NCI-H2081 (cell line): ENCODE results near the gene SRGAP1.

Experiments used
- DNase-seq, 2 experiments: peaks; one replicate each; lab custom pipeline; 2025; lab: John Stamatoyannopoulos, UW

The SRGAP1 gene

DNA sequence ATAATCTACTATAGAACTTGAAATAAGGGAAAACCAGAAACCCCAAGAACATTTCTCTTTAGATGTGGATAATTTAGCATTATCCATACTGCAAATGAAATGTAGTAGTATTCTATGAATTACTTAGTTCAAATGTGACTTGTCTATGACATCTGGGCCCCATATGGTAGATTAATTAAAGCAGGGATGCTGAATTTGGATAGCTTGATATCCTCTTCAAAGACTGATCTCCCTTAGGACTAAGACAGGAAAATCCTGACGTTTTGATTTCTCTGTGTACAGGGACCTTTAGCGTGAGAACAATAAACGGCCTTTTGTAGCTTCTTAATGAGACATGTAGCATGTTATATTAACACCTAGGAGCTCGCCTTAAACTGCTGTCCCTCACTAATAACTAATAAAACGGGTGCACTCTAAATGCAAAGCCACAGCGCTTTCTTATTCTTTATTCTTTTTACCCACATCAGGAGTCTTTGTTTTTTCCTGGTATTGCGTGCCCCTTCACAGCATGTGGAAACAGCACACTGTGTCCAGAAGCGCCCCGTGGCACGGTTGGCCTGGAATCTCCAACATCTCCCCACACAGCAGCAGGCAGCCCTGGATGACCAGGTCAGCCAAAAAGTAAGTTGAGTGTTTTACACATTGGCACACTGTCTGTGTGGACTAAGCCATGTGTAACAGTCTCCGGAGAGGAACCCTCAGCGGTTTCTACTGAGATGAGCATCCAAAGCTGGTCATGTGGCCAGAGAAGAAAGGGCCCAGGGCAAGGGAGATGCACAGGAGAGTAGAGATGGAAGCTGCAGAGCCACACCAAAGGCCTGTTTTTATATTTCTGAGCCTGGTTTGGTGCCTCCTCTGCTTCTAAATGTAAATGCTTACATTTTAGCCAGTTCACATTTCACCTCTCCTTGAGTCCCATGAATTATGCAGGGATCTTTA, 93.1 kb downstream of the SRGAP1 start:
- no peak for DNase-seq

DNA sequence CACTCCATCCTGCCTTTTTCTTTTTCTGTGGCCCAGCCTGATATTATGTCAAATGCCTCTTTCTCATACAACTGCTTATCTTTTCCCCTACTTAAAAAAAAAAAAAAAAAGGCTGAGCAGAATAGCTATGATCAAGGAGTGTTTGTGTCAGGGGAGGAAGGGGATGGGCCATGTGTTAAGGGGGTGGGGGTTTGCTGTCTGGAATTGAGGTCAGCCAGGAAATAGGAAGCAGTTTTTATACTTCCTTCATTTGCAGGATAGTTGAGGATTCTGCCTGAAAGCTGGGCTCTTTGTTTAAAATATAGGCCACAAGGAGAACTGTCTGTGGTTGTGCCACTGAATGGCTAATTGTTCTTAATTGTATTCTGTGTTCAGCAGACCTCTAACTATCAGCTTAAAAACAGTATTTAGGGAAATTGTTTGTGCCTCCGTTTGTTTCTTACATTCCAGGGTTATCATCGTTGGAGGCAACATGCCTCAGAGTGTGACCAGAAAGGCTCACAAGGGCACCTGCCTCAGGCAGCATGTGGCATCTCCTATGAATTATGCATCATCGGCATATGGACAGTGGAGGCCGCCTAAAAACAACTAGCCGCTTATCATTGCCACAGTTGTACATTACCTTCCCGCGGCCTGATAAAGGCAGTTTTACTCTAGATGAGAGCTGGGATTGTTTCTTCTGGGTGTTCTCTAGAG, 96.0 kb downstream of the SRGAP1 start:
- peak; percentile 55 to 76 for DNase-seq

DNA sequence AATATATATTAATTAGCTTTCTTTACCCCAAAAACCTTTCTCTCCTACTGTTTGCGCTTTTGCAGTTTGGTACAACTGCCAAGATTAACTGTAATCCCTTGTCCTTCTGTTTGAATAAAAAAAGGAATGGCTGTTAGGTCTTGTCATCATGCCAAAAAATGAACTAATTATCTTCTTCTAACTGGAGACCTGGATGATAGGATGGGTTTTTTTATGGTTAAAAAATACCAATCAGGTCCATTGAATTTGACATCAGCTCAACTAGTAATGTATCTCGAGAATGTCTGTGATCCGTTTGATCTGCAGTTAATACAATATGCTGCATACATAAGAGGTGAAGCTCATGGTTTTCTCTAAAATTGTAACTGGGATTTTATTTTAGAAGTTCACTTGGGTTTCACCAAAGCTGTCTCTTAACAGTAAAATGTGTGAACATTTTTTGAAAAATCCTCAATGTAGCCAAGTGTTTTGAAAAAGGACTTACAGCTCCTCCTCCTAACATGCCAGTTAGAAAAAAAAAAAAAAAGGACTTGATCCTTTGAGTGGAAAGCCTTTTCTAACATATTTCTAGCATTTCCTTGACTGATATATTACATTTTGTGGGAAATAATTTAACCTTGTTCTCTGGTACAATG, 96.8 kb downstream of the SRGAP1 start:
- peak; percentile 36 to 71 for DNase-seq

DNA sequence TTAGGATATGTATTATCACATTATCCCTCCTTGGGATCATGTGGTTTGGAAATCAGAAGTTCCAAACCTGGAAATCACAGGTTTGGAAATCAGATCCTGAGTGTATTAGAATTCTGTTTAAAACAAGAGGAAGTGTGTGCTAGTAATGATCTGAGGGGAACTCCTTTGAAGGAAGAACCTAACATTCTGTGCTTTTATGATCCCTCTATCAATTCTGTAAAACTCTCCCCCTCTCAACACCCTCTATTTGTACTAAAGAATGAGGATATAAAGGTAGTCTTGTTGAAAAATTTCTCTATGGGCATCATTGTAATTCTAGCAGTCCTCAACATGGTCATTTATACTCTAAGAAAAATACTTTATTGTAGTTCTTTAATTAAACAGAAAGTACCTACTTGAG, 97.4 kb downstream of the SRGAP1 start:
- no peak for DNase-seq

DNA sequence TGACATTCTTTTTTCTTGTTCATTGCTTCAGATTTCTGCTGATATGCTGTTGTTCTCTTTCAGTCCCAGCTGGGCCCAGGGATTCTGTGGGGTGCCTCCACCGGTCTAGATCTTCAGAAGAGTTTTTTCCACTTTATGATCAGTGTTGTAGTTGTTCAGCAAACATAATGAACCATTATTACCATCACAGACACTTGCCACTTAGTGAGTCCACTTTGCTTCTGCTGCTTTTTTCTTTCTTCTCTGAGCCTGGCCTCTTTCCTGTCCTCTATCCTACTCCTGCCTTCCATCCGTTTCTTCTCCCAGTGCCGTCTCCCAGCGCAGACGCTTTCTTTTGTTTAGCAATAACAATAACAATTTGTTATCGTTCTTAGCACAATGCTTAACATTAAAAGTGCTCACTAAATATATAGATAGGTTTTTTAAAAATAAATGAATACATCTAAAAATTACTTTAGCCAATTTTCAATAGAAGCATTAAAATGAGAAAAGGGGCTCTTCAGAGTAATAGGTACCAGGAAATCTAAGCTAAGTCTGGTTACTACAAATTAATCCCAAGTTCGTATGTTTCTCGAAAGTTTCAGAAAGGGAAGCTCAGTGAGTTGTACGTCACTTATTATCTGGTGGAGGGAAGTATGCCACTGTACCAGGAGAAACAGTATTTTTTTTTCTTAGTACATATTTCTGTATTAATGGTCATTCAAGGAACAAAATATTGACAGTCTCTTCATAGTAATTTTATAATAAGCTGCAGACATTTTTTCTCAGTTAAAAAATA, 98.2 kb downstream of the SRGAP1 start:
- no peak for DNase-seq

DNA sequence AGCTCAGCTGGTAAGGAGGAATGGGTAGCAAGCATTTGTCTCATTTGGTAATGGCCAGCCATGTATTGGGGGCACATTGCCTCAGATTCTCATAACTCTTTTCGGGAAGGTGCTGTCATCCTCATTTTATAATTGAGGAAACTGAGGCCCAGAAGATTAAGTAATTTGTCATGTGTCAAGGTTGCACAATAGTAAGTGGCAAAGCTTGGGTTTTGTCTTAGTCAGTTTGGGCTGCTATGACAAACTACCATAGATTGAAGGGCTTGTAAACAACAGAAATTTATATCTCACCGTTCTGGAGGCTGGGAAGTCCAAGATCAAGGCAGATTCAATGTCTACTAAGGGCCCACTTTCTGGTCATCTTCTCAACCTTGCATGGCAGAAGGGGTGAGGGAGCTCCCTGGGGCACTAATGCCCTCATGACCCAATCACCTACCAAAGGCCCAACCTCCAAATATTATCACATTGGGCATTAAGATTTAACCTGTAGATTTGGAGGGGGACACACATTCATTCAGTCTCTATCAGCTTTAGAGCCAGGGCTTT, 99.6 kb downstream of the SRGAP1 start:
- DNase-seq = no peak

DNA sequence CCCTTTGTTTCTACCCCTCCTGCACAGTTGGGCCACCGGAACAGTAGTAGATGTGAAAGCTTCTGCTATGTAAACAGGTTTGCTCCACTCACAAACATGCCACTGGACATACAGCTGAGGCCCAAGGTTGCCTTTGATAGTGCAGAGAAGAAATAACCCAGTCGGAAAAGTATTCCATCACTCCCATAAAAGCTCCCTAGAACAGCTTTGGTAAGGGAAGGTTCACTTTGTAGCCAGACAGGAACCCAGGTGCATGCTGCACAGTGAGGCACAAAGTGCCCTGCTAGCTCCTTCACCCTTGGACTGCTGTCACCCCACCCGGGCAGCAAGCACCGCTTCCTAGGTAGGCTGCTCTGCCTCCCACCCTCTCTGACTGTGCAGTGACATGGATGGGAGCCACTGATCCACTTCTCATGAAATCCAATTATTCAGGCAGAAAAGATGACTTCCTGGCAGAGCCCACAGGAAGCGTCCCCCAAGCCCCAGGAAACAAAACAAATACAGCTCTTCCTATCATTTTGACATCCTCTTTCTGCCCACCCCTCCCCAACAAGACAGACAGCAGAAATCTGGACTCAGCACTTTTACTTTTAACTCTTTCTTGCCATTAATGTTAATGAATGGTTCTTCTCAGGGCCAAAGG, 100.2 kb downstream of the SRGAP1 start:
- peak; percentile 26 to 58 for DNase-seq

DNA sequence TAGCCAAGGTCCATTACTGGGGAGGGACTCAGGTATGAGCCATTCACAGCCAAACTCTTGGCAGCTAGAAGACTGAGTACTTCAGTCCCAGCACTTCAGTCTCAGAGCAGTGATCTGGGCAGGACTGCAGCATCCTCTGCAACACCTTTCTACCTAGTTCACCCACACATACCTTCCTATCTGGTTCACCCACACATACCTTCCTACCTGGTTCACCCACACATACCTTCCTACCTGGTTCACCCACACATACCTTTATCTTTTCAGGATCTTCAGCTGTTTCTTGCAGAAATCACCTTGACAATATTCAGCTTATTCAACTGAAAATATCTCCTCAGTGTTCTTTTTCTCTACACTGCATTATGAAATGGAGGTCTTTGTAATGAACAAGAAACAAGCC, 101.3 kb downstream of the SRGAP1 start:
- no peak for DNase-seq

DNA sequence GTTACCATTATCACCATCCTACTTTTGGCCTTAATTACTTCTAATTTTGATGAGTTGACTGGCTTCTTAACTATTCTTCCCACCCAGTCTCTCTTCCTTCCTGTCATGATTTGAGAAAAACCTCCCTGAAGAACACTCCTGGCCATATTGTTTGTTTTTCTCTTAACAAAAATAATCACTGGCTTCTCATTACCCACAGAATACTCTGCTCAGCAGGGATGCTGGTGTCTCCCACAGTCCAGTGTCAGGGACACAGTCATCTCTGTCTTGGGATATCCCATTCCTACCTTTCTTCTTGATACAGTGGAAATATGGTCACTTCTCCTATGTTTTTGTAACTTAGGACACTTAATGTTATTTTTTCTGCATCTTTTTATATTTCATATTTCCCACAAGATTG, 103.7 kb downstream of the SRGAP1 start:
- DNase-seq = no peak

DNA sequence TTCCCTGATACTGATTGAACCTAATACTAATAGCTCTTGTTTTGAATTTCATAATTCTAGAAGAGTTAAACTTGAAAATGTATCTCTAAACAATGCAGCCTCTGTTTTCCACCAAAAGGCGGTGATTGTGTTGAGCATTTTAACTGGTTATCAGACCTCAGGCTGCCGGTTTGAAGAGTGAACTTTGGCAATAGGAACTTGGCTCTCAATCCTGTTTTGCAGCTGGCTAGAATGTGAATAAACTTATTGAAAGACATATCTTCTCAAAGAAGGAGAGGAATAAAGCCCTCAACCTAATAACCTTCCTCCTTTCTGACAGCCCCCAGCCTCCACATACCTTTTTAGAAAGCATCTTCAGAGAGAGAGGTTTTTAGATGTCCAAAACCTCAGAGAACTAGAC, 105.4 kb downstream of the SRGAP1 start:
- no peak for DNase-seq

DNA sequence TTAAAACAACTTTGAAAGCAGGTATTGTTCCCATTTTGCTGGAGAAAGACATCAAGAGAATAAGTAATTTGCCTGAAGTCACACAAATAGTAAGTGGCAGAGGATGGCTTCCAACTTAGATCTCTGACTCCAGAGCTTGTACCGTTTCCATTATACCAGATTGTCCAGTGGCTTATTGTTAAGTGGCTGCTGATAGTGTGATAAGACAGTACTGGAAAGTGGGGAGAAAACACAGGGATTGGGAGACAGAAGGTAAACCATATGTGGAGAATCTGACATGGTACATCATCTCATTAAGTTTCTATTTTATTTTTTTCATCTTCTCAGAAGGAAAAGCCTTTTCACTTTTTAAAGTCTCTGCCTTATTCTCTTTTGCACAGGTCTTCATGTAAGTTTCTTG, 108.5 kb downstream of the SRGAP1 start:
- no peak for DNase-seq

DNA sequence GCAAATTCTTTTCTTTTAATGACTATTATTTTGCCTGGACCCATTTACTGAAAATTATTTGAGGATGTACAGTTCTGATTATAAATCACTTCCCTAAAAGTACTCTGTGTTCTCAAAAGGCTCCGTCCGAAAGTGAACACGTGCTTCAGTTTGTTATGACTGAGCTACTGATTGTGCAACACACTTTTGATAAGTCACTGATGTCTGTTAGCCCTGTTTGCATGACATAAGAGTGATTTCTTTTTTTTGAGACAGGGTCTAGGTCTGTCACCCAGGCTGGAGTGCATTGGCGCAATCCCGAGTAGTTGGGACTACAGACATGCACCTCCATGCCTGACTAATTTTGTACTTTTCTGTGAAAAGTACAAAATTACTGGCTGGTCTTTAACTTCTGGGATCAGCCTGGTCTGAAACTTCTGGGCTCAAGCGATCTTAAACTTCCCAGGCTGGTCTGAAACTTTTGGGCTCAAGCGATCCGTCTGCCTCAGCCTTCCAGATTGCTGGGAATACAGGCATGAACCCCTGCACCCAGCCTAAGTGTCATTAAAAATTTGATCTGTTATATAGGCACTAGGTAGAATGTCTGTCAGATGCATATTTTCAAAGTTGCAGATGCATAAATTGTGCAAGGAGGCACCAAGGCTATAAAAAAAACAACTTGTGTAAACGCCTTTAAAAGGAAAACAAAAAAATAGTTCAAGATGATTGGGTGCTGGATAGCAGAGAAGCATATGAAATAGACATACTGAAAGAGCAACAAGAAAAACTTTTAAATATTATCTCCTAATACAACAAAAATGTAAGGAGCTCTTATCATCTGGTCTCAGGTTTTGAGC, 111.5 kb downstream of the SRGAP1 start:
- no peak for DNase-seq

DNA sequence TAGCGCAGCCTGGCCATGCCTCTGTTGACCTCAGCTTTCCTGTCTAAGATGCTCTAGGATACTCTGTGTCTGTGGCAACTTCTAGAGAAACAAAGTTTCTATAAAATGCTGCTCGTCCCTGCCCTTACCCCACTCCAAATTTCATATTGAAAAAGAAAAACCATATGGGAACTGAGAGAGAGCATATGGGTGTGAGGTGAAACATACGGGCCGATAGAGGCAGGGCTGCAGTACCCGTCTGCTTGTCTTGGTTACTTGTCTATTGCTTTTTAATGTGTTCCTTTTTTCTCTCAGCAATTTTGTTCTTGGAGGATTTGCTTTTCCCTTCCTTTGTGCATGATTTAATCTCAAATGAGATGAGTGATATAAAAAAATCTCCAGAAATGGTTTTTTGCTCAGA, 113.0 kb downstream of the SRGAP1 start:
- DNase-seq = no peak

DNA sequence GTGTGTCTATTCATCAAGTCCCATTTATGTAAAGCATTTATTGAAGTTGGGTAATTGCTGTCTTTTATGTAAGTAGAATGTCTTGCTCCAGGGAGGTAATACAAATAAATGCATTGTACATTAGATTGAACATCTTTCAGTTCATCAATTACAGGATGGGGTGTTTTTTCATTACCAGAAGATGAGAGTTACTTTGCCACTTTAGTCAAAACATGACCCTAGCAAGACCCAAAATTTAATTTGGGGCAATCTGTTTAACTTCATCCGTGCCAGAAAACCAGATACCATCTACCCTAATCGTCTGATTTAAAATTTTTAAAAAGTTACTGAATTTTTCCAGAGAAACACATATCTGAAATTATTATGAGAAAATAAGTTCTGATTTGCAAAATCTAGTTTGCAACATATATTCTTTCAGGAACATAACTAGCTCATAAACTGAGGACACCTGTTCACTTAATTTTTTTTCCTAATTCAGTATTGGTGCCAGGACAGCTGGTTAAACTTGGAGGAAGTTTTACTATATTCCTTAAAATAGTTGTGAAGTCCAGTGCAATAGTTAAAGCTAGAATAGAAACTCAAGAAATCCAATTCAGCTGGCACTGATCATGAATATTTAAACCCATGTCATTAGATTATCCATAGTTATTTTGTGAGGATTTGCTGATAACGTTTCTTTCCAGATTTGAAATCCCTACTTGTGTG, 114.5 kb downstream of the SRGAP1 start:
- peak in 1 of 2 experiments; percentile 45 for DNase-seq

DNA sequence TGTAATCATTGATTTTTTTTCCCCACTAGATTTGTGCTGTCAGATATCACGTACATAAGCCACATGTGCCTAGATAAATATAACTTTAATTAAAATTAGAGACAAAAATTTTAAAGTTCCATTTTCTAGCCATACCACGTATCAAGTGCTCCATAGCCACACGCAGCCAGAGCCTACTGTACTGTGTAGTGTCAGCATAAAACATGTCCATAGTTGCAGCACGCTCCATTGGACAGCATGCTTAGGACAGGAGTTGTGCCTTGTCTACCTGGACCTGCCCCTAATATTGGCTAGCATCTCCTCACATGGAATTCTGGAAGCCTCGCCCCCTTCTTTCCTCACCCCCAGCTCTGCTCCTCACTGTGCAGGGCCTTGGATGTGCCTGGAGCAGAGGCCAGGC, 116.5 kb downstream of the SRGAP1 start:
- DNase-seq = no peak

DNA sequence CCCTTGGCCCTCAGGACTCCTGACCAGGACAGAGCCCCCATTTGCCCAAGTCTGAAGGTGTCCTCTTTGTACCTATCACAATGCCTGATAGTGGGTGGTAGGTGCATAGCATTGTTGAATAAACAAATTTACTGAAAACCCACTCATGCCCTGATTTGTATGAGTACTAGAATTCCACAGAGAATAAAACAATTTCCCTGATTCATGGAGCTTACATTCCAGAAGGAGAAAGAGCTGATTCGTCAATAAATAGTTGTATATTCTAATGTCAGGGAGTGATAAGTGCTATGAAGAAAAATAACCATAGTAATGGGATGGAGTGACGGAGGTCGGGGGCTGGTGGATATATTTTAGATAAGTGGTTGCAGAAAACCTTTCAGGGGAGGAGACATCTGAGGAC, 117.0 kb downstream of the SRGAP1 start:
- DNase-seq = no peak

DNA sequence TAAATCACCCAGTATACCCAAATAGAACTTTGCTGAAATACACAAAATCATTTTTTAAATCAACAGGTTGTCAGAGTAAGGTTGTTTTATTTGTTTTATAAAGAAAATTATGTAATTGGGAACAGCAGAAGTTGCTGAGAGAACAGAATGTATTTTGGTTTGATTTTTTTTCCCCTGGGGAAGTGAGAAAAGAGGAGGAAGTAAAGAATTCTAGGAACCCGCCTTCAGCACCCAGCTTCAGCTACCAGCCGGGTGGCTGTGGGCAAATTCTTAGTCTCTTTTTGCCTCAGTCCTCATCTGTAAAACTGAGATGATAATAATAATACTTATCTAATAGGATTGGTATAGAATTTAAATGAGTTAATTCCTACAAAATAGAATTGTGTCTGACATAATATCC, 119.4 kb downstream of the SRGAP1 start:
- DNase-seq = no peak

DNA sequence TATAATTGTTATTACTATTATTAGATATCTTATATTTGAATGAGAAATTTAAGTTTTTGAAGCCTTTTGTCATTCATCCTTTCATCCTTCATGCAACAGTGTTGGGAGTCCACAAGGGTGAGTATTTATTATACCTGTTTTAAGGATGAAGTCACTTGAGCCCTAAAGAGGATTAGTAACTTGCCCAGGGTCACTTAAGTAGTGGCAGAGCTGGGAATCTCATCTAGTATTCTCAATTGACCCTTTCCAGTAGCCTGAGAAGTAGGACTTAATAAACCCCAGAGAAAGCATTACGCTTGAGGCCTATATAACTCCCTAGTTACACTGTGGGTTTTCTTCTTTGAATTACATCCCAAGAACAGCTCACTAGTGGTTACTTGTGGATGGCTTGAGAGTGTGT, 119.8 kb downstream of the SRGAP1 start:
- no peak for DNase-seq

DNA sequence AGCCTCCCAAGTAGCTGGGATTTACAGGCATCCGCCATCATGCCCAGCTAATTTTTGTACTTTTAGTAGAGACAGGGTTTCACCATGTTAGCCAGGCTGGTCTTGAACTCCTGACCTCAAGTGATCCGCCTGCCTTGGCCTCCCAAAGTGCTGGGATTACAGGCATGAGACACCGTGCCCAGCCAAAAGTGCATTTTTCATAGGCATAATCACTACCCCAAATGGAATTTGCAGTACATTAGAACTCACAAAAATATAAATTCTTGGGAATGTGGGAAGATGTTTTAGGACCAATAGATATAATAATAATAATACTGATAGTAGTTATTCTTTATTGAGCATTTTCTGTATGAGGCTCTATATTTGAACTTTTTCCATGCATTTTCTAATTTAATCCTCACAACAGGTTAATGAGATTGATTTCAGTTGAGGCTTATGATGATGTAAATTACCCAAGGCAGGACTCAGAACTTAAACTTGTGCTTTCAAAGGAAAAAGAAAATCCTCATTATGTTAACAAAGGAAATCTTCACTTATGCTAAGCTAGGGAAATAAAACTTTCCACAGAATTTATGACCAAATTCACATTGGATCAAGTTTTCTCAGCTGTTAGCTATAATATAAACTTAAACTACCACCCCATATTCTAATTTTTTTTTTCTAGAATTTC, 121.6 kb downstream of the SRGAP1 start:
- DNase-seq = no peak
